NCI-H1105 (cell line): ENCODE results near the gene CIAPIN1.
"Not testable (repeated sequence)": the region's sequence is repeated elsewhere in the genome, so short reads cannot be mapped to it uniquely, and the experiment has no call there.

ENCODE experiments used
- DNase-seq: peaks from one replicate; lab custom pipeline; 2025; lab: John Stamatoyannopoulos, UW

The CIAPIN1 gene

GRCh38 chr16:57406881-57407280 lies 40.3 kb downstream of the CIAPIN1 start:
- DNase-seq, result no peak

GRCh38 chr16:57405097-57405496 lies 42.1 kb downstream of the CIAPIN1 start:
- no peak for DNase-seq

GRCh38 chr16:57403965-57404817 lies 43.0 kb downstream of the CIAPIN1 start, which contains the start of gene CCL17:
Gene CCL17, plus strand, starts transcription at chr16:57404767. Its CDS starts 9,166 bp downstream, at chr16:57413933.
- DNase-seq, result no peak

GRCh38 chr16:57401943-57402640 lies 45.1 kb downstream of the CIAPIN1 start:
- no peak for DNase-seq

- not testable (repeated sequence) for DNase-seq
Observed at GRCh38 chr16:57397493-57397892, 49.7 kb downstream of the CIAPIN1 start.

GRCh38 chr16:57396786-57397185 lies 50.4 kb downstream of the CIAPIN1 start:
- no peak for DNase-seq

- DNase-seq, result no peak
Observed at GRCh38 chr16:57395026-57395425, 52.2 kb downstream of the CIAPIN1 start.

GRCh38 chr16:57394444-57394843 lies 52.7 kb downstream of the CIAPIN1 start:
- no peak for DNase-seq

- DNase-seq, result no peak
Observed at GRCh38 chr16:57392694-57393093, 54.5 kb downstream of the CIAPIN1 start.

- DNase-seq, result no peak
Observed at GRCh38 chr16:57391708-57392107, 55.5 kb downstream of the CIAPIN1 start.

- DNase-seq, result no peak
Observed at GRCh38 chr16:57391300-57391699, 55.9 kb downstream of the CIAPIN1 start.

- no peak for DNase-seq
Observed at GRCh38 chr16:57390636-57391295, 56.4 kb downstream of the CIAPIN1 start.

GRCh38 chr16:57389087-57389468 lies 58.1 kb downstream of the CIAPIN1 start:
- no peak for DNase-seq

GRCh38 chr16:57388359-57389086 lies 58.7 kb downstream of the CIAPIN1 start:
- no peak for DNase-seq

GRCh38 chr16:57387598-57388354 lies 59.4 kb downstream of the CIAPIN1 start:
- no peak for DNase-seq

- DNase-seq, result no peak
Observed at GRCh38 chr16:57386381-57386951, 60.7 kb downstream of the CIAPIN1 start.

- DNase-seq, result no peak
Observed at GRCh38 chr16:57385083-57385482, 62.1 kb downstream of the CIAPIN1 start.

- no peak for DNase-seq
Observed at GRCh38 chr16:57384248-57385070, 62.7 kb downstream of the CIAPIN1 start.

- no peak for DNase-seq
Observed at GRCh38 chr16:57383276-57384247, 63.6 kb downstream of the CIAPIN1 start.
